ENCODE measurements around the gene DBET. TPM values are rescaled to one million over a fixed set of nuclear protein-coding genes. Genes with fewer than 3 reads are reported as not detected.
A peak's percentile ranks its signal among the peaks of the same experiment; 100 is the strongest.
"Not testable (repeated sequence)": the region's sequence is repeated elsewhere in the genome, so short reads cannot be mapped to it uniquely, and the experiment has no call there.

DBET gene
- total RNA-seq, 4 donors from 2014 or later, result not detected

GRCh38 chr4:190031264-190031663 lies 33.0 kb upstream of the DBET start:
- H3K27ac ChIP-seq (replicated peaks in 1 of 4); H3K4me1 ChIP-seq; intact Hi-C loops (cut with DNase I); DNase-seq (ENCODE audit: extremely low spot score); H3K4me3 ChIP-seq; H3K36me3 ChIP-seq; H3K9me3 ChIP-seq: not testable (repeated sequence)
- peaks cover 0 to 35% (median 8%) of the 10 kb centered on the region in 4 donors for H3K27me3 ChIP-seq
- 45% methylated on average over 4 of the region's 5 CpGs for WGBS

DNA sequence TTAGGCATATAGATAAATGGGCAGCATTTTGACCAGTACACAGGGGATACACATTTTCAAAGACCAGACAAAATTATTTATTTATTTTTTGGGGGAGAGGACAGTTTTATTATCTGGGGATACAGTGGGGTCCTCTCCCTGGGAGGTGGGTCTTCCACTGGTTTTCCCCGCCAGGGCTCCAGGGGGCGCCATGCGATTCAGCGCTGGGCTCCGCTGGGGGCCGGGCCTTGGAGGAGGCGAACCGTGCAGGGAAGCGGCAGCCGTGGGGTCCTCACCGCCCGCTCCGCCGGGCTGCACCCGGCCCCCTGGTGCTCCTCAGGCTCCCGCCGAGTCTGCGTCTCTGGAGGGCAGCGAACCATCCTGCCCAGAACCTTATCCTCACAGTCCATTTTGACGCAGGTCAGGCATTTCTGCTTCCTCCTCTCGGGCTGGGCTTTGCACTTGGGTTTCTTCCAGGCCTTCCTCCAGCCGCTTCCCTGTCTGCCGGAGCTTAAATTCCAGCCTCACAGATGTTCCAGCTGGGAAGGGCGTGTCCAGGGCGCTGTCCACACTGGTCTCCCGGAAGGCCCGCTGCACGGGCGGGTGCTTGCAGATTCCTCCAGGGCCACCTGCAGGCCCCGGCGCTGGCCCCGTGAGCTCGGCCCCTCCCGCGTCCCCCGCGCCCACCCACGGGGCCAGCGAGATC lies 26.5 kb upstream of the DBET start:
- H3K36me3 ChIP-seq; H3K27ac ChIP-seq (replicated peaks in 1 of 4); H3K4me1 ChIP-seq; intact Hi-C loops (cut with DNase I); H3K9me3 ChIP-seq; DNase-seq (ENCODE audit: extremely low spot score): not testable (repeated sequence)
- no CpG with 5 or more reads among the region's 39 CpGs for WGBS
- Histone ChIP-seq H3K27me3 (peaks cover 0 to 49% (median 19%) of the 10 kb centered on the region in 4 donors), H3K4me3 (peak overlapping the region in 1 of 4 donors; percentile 38)

DNA sequence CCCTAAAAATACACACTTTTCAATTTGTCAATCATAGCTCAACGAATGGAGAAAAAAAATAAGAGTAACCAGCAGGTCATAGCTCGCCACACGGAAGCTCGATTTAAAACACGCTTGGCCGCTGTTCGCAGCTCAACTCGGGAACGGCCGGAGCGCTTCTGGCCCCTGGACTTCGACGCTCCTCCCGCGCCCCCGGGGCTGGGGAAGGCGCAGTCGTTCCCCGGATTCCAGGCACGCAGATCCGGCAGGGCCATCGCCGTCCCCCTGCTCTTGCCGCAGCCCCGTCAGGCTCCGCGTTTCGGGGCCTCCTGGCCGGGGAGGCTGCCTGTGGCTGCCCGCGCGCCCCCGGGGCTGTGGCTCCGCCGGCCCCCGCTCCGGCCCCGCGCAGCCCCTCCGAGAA lies 23.4 kb upstream of the DBET start:
- DNase-seq (ENCODE audit: extremely low spot score); H3K4me3 ChIP-seq; H3K4me1 ChIP-seq; H3K36me3 ChIP-seq; intact Hi-C loops (cut with DNase I); H3K9me3 ChIP-seq; H3K27ac ChIP-seq (replicated peaks in 1 of 4): not testable (repeated sequence)
- 40% methylated on average over 5 of the region's 40 CpGs for WGBS
- peaks cover 0 to 29% (median 15%) of the 10 kb centered on the region in 4 donors for H3K27me3 ChIP-seq

- H3K36me3 ChIP-seq; DNase-seq (ENCODE audit: extremely low spot score); H3K27me3 ChIP-seq; H3K4me3 ChIP-seq; H3K9me3 ChIP-seq; H3K27ac ChIP-seq (replicated peaks in 1 of 4); H3K4me1 ChIP-seq; intact Hi-C loops (cut with DNase I): not testable (repeated sequence)
- 0% methylated on average over 1 of the region's 12 CpGs for WGBS
Measured at GRCh38 chr4:190047627-190048026, 16.7 kb upstream of the DBET start.

DNA sequence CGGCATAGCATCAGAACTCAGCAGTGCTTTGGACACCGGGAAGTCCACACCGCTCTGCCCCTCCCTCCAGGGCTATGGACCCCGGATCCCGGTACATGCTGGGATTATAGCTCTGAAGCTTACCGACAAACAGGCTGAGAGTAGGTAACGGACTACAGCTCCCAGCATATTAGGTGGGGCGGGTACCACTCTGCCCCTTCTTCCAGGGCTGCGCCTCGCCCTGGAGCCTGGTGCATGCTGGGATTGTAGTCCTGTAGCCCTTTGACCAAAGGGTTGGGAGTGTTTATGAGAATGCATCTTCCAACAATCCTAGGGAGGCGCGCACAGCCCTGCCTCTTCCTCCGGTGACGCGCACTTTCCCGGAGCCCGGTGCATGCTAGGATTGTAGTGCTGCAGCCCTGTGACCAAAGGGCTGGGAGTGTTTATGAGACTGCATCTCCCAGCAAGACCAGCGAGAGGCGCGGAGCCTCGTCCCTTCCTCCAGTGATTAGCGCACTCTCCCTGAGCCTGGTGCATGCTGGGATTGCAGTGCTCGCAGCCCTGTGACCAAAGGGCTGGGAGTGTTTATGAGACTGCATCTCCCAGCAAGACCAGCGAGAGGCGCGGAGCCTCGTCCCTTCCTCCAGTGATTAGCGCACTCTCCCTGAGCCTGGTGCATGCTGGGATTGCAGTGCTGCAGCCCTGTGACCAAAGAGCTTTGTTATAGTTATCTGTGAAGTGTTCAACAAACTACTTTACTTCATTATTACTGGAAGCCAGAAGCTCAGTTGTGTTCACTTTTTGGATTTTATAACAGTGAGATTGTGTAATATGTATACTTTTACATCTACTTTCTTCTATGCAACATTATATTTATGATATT lies 14.7 kb upstream of the DBET start:
- DNase-seq (ENCODE audit: extremely low spot score); H3K9me3 ChIP-seq; intact Hi-C loops (cut with DNase I); H3K4me1 ChIP-seq; H3K27ac ChIP-seq (replicated peaks in 1 of 4); H3K4me3 ChIP-seq; H3K36me3 ChIP-seq: not testable (repeated sequence)
- WGBS, result no CpG with 5 or more reads among the region's 28 CpGs
- H3K27me3 ChIP-seq, result peaks cover 0 to 11% (median 0%) of the 10 kb centered on the region in 4 donors

GRCh38 chr4:190058997-190059396 lies 5.3 kb upstream of the DBET start:
- H3K4me3 ChIP-seq; H3K9me3 ChIP-seq; H3K27ac ChIP-seq (replicated peaks in 1 of 4); DNase-seq (ENCODE audit: extremely low spot score); H3K4me1 ChIP-seq; H3K27me3 ChIP-seq; intact Hi-C loops (cut with DNase I); H3K36me3 ChIP-seq: not testable (repeated sequence)
- no CpG with 5 or more reads among the region's 4 CpGs for WGBS

DNA sequence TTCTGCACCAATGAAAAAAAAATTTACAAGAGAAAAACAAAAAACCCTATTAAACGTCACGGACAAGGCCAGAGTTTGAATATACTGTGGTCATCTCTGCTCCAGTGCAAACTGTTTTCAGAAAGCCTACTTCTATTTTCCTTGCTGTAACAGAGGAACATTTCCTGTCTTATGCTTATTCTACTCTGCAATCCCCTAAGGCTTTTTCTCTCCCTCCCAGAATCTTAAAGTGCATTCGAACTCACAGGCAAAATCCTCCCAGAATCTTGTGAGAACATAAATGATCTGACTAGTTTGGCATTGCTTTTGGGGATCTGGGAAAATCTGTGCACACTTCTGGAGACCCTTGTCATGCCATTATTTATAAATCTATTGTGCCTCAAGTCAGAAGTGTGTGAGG lies 503 bp downstream of the DBET start:
- H3K27me3 ChIP-seq; intact Hi-C loops (cut with DNase I): not testable (repeated sequence)

GRCh38 chr4:190068351-190068750 lies 4.0 kb downstream of the DBET start:
- DNase-seq (ENCODE audit: extremely low spot score); H3K36me3 ChIP-seq; H3K27me3 ChIP-seq; H3K4me3 ChIP-seq; H3K27ac ChIP-seq (replicated peaks in 1 of 4); H3K4me1 ChIP-seq; H3K9me3 ChIP-seq; intact Hi-C loops (cut with DNase I): not testable (repeated sequence)
- WGBS, result 64% methylated on average over 35 of the region's 45 CpGs

More for the DNA sequence above, 503 bp downstream of the DBET start:
- WGBS, result 33% methylated on average over 3 of the region's 3 CpGs
- not testable (repeated sequence) for H3K4me1 ChIP-seq; H3K9me3 ChIP-seq; H3K4me3 ChIP-seq; DNase-seq (ENCODE audit: extremely low spot score); H3K27ac ChIP-seq (replicated peaks in 1 of 4); H3K36me3 ChIP-seq

- H3K27me3 ChIP-seq; H3K9me3 ChIP-seq; H3K4me1 ChIP-seq; DNase-seq (ENCODE audit: extremely low spot score); H3K36me3 ChIP-seq; H3K27ac ChIP-seq (replicated peaks in 1 of 4); H3K4me3 ChIP-seq; intact Hi-C loops (cut with DNase I): not testable (repeated sequence)
- no CpG with 5 or more reads among the region's 27 CpGs for WGBS
Measured at GRCh38 chr4:190093052-190093451, 28.8 kb downstream of the DBET start.

GRCh38 chr4:190094031-190094430 lies 29.7 kb downstream of the DBET start:
- DNase-seq (ENCODE audit: extremely low spot score); intact Hi-C loops (cut with DNase I); H3K36me3 ChIP-seq; H3K4me3 ChIP-seq; H3K27ac ChIP-seq (replicated peaks in 1 of 4); H3K9me3 ChIP-seq; H3K27me3 ChIP-seq; H3K4me1 ChIP-seq: not testable (repeated sequence)
- WGBS, result no CpG with 5 or more reads among the region's 1 CpG

DNA sequence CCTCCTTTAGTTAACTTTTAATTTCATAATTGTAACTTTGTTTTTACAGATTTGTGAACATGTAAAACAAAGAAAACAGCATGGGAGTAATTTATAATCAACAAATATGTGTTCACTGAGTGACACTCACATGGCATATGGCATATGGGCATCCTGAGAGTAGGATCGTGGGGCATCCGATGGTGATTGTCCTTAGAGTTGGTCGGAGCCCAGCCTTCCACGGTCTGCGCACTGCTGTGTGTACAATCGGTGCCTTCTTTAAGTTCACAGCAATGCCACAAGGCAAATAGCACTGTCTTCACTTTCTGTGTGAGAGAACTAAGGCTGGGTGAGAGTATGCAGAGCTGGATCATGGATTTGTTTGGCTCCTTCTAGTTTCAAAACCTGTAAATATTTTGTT lies 31.0 kb downstream of the DBET start:
- H3K9me3 ChIP-seq; H3K4me1 ChIP-seq; H3K36me3 ChIP-seq; H3K4me3 ChIP-seq; H3K27ac ChIP-seq (replicated peaks in 1 of 4); DNase-seq (ENCODE audit: extremely low spot score); H3K27me3 ChIP-seq; intact Hi-C loops (cut with DNase I): not testable (repeated sequence)
- no CpG with 5 or more reads among the region's 6 CpGs for WGBS

- H3K36me3 ChIP-seq; H3K4me1 ChIP-seq; H3K27me3 ChIP-seq; H3K4me3 ChIP-seq; H3K9me3 ChIP-seq; DNase-seq (ENCODE audit: extremely low spot score); H3K27ac ChIP-seq (replicated peaks in 1 of 4); intact Hi-C loops (cut with DNase I): not testable (repeated sequence)
- 55% methylated on average over 2 of the region's 2 CpGs for WGBS
Measured at GRCh38 chr4:190099605-190100004, 35.3 kb downstream of the DBET start.

DNA sequence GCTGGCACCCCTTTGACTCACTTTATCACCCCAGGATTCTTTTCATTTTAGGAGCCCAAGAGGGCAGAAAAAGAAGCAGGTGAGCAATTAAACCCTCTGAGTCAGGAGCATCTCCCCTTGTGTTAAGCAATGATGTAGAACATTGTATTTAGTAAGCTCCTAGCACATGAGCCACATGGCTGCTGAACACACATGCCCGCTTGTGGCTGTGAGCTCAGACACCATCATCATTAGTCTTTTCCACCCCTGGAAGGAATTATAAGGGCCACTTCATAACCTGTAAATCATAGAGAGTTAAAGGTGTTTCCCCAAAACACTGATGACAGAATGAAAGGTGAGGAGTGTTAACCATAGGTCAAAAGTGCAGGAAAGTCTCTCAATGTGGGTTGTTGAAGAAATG lies 37.2 kb downstream of the DBET start:
- no CpG with 5 or more reads among the region's 1 CpG for WGBS
- H3K36me3 ChIP-seq; H3K4me1 ChIP-seq; H3K27me3 ChIP-seq; H3K4me3 ChIP-seq; intact Hi-C loops (cut with DNase I); DNase-seq (ENCODE audit: extremely low spot score); H3K9me3 ChIP-seq; H3K27ac ChIP-seq (replicated peaks in 1 of 4): not testable (repeated sequence)

Data from esophagus muscularis mucosa (tissue), 4 donors.